Nephron (organoid): ENCODE data around the gene DMTF1.

Source experiments
- H3K27ac Mint-ChIP-seq, 3 experiments: 2 replicates each; pipeline ENCODE4 v1.8.0; 2020; ENCODE audit warnings: mixed read lengths in 3 of 3, mild to moderate bottlenecking in 2 of 3, moderate library complexity in 1 of 3
- H3K27me3 Mint-ChIP-seq: 2 replicates; pipeline ENCODE4 v1.8.0; 2021; ENCODE audit warnings: low read depth, mild to moderate bottlenecking, moderate library complexity, mixed read lengths
- H3K36me3 Mint-ChIP-seq: 2 replicates; pipeline ENCODE4 v1.8.0; 2020; ENCODE audit warnings: low read depth, mixed read lengths
- H3K4me1 Mint-ChIP-seq: 2 replicates; pipeline ENCODE4 v1.8.0; 2020; ENCODE audit warnings: mixed read lengths
- H3K4me3 Mint-ChIP-seq, 3 experiments: 2 replicates each; pipeline ENCODE4 v1.8.0; 2020; ENCODE audit warnings: mild to moderate bottlenecking in 3 of 3, mixed read lengths in 3 of 3, moderate library complexity in 2 of 3
- H3K9me3 Mint-ChIP-seq: 2 replicates; pipeline ENCODE4 v1.8.0; 2020; ENCODE audit warnings: mixed read lengths
- TF ChIP-seq, protein P1 (sequence below), 3 experiments: fragments of 200-600 bp; sonication (generic); IDR thresholded peaks; one replicate each; pipeline ENCODE4 v1.5.0; 2021; ENCODE audit warnings: antibody characterized with exemption in 3 of 3; ENCODE audit not compliant: unreplicated experiment in 3 of 3

DMTF1 gene

GRCh38 chr7:87190783-87191182, 38.5 kb downstream of the DMTF1 start:
- H3K4me1 Mint-ChIP-seq = no peaks in the 10 kb centered on the region
- no peaks in the 10 kb centered on the region for H3K9me3 Mint-ChIP-seq
- TF ChIP-seq, protein P1, sequence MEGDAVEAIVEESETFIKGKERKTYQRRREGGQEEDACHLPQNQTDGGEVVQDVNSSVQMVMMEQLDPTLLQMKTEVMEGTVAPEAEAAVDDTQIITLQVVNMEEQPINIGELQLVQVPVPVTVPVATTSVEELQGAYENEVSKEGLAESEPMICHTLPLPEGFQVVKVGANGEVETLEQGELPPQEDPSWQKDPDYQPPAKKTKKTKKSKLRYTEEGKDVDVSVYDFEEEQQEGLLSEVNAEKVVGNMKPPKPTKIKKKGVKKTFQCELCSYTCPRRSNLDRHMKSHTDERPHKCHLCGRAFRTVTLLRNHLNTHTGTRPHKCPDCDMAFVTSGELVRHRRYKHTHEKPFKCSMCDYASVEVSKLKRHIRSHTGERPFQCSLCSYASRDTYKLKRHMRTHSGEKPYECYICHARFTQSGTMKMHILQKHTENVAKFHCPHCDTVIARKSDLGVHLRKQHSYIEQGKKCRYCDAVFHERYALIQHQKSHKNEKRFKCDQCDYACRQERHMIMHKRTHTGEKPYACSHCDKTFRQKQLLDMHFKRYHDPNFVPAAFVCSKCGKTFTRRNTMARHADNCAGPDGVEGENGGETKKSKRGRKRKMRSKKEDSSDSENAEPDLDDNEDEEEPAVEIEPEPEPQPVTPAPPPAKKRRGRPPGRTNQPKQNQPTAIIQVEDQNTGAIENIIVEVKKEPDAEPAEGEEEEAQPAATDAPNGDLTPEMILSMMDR (IDR thresholded peaks at IDR 0.05; ENCODE audit: unreplicated experiment in 3 of 3) = no peak
- H3K27ac Mint-ChIP-seq = no peak overlapping the region
- H3K36me3 Mint-ChIP-seq = peaks cover 73% of the 10 kb centered on the region
- no peak overlapping the region for H3K4me3 Mint-ChIP-seq
- no peaks in the 10 kb centered on the region for H3K27me3 Mint-ChIP-seq

DNA sequence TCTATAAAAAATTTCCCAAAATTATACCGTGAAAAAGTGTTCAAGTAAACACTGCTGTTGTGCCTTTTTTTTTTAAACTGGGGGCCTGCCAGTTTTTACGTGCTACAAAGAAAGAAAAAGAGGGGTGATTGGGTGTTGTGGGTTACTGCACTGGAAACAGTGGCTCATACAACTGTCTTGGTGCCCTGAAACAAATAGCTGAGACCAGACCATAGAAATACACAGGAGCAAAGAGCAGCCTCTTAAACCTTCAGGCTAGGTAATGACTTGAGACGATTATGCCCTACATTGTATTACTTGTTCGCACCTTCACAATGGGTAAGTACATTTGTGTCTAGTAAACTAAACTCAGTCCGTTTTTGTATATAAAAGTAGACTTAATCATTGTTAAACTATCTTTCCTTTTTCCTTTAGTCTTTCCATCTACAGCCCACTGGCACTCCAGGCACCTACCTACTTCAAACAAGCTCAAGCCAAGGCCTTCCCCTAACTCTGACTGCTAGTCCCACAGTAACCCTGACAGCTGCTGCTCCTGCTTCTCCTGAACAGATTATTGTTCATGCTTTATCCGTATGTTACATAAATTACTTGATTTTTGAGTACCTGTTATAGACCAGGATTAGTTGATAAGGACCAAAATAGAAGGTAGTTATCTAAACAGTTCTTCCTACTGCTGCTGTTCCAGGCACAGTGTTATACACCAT, 40.7 kb downstream of the DMTF1 start:
- Mint-ChIP-seq H3K27me3 (no peaks in the 10 kb centered on the region), H3K36me3 (peaks cover 80% of the 10 kb centered on the region), H3K27ac (no peak overlapping the region), H3K4me1 (no peaks in the 10 kb centered on the region), H3K4me3 (no peak overlapping the region), H3K9me3 (no peaks in the 10 kb centered on the region)
- TF ChIP-seq, protein P1 (IDR thresholded peaks at IDR 0.05; ENCODE audit: unreplicated experiment in 3 of 3) = no peak

GRCh38 chr7:87193912-87194311, 41.7 kb downstream of the DMTF1 start:
- no peak overlapping the region for H3K27ac Mint-ChIP-seq
- no peaks in the 10 kb centered on the region for H3K4me1 Mint-ChIP-seq
- no peak overlapping the region for H3K4me3 Mint-ChIP-seq
- H3K27me3 Mint-ChIP-seq = no peaks in the 10 kb centered on the region
- TF ChIP-seq, protein P1 (IDR thresholded peaks at IDR 0.05; ENCODE audit: unreplicated experiment in 3 of 3) = no peak
- peaks cover 80% of the 10 kb centered on the region for H3K36me3 Mint-ChIP-seq
- no peaks in the 10 kb centered on the region for H3K9me3 Mint-ChIP-seq

GRCh38 chr7:87199241-87199640, 47.0 kb downstream of the DMTF1 start:
- Mint-ChIP-seq H3K9me3 (peaks cover 14% of the 10 kb centered on the region), H3K27ac (no peak overlapping the region)

GRCh38 chr7:87199700-87200450, 47.6 kb downstream of the DMTF1 start:
- H3K4me3 Mint-ChIP-seq = no peak overlapping the region
- H3K9me3 Mint-ChIP-seq = peaks cover 16% of the 10 kb centered on the region
- no peak overlapping the region for H3K27ac Mint-ChIP-seq
- no peaks in the 10 kb centered on the region for H3K4me1 Mint-ChIP-seq
- peaks cover 93% of the 10 kb centered on the region for H3K36me3 Mint-ChIP-seq
- H3K27me3 Mint-ChIP-seq = no peaks in the 10 kb centered on the region
- TF ChIP-seq, protein P1 (IDR thresholded peaks at IDR 0.05; ENCODE audit: unreplicated experiment in 3 of 3) = no peak

More at GRCh38 chr7:87199241-87199640, 47.0 kb downstream of the DMTF1 start:
- TF ChIP-seq, protein P1 (IDR thresholded peaks at IDR 0.05; ENCODE audit: unreplicated experiment in 3 of 3) = no peak
- peaks cover 96% of the 10 kb centered on the region for H3K36me3 Mint-ChIP-seq
- no peaks in the 10 kb centered on the region for H3K27me3 Mint-ChIP-seq
- H3K4me1 Mint-ChIP-seq = no peaks in the 10 kb centered on the region
- H3K4me3 Mint-ChIP-seq = no peak overlapping the region
